GM18517 (cell line): ENCODE data around the gene GP9.

Experiments used
- ATAC-seq: cut with Tn5 transposase; IDR thresholded peaks from one replicate; pipeline ENCODE4 v1.9.1; 2021; ENCODE audit warnings: mild to moderate bottlenecking, moderate library complexity; ENCODE audit not compliant: unreplicated experiment

GP9 gene

DNA sequence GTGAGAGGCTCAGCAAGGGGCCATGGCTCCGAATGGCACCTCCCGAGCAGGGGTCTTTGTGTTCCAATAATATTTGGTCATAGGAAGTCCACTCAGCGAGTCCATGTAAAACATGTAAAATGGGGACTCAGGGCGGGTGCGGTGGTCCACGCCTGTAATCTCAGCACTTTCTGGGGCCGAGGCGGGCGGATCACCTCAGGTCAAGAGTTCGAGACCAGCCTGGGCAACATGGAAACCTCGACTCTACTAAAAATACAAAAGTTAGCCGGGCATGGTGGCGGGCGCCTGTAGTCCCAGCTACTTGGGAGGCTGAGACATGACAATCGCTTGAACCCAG, 33.1 kb upstream of the GP9 start:
- no peak for ATAC-seq

- ATAC-seq: no peak
Observed at GRCh38 chr3:129028866-129029265, 31.7 kb upstream of the GP9 start.

DNA sequence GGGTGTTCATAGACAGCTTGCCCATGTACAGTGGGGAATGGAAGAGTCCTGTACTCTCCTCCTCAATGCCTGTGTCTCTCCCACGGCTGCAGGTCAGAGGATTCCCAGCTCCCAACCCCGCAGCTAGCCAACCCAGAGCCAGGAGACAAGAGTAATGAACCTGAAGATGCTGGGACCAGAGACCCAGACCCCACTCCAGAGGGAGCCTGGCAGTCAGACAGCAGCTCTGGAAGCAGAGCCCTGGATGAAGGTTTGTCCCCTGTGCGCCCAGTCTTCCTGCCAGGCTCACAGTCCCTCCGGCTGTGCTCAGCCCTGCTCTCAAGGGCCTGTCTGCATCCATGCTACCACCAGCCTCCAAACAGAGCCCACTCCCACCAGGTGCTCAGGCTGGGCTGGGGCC, 30.0 kb upstream of the GP9 start:
- ATAC-seq: no peak

DNA sequence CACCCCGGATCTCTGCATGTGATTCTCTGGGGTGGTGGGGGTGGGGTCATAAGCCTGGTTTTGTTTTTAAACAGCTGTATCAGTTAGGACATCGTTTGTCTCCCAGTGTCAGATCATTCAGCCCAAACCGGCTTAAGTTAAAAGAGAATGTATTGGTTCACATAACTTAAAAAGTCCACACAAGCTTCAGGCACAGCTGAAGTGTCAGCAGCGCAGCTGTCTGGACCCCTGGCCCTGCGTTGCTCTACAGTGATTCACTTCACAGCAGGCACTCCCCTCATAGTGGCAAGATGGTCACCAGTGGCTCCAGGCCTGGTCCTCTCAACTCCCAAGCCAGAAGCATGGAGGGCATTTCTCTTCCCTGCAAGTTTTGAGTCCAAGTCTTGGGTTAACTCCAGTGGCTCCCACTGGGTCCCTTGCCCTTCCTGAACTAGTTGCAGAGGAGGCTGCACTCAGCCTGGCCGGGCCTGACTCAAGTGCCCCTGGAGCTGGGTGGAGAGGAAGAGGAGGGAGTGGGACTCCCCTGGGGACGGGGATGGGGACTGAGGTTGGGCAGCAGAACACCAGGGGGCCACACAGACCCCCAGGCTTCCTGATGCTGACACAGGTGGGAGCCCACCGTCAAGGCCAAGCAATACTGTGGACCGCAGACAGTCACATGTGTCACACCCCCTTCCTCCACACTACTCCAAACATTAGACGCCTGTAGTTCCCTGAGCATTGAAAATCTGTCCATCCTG, 28.9 kb upstream of the GP9 start:
- no peak for ATAC-seq

DNA sequence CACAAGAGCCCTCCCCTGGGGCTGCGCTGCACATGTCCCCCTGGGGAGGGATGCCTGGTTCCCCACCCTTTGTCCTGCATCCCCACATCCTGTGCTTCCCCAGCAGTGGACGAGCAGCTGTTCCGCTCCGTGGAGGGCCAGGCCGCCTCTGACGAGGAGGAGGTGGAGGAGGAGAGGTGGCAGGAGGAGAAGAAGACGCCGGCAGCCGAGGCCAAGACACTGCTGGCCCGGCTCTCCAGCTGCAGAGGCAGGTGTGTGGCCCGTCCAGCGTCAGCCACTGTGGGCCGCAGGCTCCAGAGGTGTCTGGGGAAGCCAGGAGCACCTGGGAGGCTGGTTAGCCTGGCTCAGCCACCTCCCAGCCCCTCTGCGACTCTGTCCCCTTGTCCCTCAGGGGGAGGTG, 27.9 kb upstream of the GP9 start:
- ATAC-seq: no peak

- no peak for ATAC-seq
Observed at GRCh38 chr3:129033151-129033550, 27.4 kb upstream of the GP9 start.

DNA sequence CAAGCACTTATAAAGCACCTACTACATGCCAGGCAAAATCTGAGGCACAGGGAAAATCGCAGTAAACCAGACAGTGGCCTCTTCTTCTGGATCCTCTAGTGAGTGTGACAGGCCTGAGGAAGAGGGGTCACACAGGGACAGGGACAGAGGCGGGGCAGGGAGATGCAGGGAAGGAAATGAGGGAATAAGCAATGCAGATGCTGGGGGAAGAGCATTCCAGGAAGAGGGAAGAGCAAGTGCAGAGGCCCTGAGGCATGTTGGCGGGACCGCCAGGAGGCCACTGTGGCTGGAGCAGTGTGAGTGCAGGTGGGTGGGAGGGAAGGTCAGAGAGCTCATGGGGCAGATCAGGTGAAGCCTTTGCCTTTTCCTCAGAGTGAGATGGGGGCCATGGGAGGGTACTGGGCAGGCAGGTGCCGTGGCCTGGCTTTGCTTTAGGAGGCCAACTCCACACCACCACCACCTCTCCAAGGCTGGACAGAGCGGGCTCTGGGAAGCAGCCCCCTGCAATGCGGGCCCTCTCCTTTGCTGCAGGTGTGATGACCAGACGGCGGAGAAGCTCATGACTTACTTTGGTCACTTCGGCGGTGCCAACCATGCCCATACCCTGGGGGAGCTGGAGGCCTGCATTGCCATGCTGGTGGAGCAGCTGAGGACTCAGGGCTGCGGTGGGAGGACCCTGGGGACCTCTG, 26.8 kb upstream of the GP9 start:
- no peak for ATAC-seq

- ATAC-seq: no peak
Observed at GRCh38 chr3:129034642-129035041, 25.9 kb upstream of the GP9 start.

GRCh38 chr3:129035360-129036221, 25.0 kb upstream of the GP9 start:
- ATAC-seq: no peak

DNA sequence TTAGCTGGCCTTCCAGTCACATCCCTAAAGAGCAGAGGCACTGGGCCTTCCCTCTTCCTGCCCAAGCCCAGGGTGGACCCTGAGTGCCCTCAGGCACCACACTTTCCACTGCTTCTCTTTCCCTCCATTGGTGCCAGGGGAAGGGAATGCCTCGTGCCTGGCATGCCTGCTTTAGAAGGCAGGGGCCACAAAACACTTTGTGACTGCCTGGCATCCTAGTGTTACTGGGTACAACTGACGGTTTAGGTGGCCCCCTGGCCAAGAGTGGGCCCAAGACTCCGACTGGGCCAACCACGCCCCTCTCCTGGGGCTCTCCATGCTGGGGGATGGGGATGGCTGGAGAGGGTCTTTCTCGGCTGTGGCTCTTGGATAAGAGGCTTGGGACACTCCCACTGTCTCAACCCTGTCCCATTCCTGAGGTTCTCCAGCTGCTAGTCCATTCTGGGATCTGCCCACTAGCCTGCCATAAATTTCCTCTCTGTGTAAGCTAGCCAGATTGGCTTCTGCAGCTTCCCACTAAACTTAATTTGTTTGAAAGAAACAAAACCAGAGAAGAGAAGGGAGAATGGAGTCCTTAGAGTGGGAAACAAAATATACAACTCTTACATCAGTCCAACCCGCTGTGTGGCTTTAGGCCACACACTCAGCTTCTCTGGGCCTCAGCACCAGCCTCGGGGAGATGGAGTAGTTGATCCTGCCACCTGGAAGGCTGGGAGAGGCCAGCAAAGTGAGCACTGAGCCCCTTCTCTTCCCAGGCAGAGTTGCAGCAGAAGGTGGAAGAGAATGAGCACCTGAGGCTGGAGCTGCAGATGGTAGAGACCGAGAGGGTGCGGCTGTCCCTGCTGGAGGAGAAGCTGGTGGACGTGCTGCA, 24.1 kb upstream of the GP9 start:
- no peak for ATAC-seq

DNA sequence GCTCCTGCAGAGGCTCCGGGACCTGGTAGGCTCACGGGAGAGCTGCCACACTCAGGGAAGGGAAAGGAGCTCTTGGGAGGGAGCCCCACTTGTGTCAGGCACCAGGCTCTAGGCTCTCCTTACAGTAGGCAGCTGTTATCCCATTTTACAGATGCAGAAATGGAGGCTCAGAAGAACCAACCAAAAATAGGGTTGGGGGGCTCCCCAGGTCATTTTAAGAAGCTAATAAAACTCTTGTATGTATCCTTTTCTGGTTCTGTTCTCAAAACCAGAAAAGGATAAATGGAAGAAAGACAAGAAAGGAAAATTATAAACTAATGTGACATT, 23.5 kb upstream of the GP9 start:
- no peak for ATAC-seq

DNA sequence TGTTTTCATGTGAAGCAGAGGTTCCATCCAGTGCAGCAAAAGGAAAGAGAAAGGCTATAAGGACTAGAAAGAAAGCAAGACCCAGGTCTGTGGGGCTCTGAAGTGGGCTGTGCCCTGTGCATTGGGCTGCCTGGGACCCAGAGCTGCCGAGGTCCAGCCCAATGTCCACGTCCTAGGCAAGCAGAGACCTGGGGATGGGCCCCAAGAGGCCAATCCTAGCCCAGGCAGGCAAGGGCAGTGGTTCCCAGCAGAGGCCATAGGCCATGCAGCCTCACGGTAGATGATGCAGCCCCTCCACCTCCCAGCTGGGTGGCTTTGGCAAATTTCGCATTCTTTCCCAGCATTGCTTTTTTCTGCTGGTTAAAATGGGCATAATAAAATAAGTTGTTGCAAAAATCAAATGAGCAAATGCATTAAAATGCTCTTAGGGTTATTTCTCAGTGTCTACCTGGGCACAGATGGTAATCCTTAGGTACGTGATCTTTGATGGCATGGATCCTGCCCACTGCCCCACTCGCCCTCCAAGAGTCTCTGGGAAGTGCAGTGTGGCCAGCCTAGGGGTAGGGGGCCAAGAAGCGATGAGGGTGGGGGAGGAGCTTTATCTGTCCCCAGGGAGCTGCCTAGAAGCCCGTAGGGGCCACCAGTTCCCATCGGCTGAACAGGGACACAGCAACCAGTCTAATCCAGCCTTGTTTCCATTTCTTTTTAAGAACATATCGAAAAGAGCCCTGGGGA, 22.3 kb upstream of the GP9 start:
- no peak for ATAC-seq

DNA sequence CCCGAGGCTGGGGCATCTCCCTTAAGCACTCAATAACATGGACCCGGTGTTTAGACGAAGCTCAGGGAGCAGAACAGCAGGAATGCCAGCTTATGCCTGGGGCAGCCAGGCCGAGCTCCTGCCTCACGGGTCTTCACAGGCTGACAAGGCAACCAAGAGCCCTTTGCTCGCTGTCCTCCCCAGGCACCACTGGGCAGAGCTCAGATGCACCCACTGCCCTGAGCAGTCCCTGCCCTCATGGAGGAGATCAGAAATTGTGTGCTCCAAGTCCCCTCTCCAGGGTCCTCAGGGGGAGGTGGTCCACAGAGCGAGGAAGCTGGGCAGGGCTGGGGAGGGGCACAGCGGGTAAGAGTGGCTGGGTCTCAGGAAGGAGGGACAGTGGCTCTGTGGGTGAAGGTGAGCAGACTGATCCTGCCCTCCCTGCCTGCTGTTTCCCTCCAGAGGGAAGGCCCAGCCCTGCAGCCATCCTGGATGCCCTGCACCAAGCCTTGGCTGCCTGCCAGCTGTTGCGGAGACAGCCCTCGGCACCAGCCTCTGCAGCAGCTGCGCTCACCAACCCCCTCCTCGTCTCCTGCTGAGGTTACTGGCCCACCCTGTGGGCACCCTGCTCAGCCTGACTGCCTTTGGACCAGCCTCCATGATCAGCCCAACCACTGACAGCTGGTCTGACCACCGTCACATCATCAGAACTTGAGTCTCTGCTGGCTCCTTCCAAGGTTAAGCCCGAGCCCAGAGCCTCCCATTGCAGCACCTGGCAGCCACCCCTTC, 21.1 kb upstream of the GP9 start:
- ATAC-seq: no peak

GRCh38 chr3:129040039-129040336, 20.6 kb upstream of the GP9 start:
- ATAC-seq: no peak

- ATAC-seq: no peak
Observed at GRCh38 chr3:129040579-129041300, 19.8 kb upstream of the GP9 start.

DNA sequence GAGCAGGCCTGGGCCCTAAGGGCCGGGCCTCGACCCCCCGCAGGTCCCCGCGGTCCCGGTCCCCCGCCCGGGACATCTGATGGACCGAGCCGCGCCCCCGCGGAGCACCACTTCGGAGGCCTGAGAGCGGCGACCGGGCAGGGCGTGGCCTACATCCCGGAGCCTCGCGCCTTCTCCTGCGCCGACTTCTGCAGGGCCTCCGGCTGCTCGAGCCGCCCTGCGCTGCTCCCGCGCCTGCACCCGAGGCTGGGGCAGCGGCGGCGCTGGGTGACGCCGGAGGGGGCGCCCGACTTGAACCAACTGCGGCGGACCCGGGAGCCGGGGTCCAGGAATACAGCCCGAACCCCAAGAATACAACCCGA, 14.9 kb upstream of the GP9 start:
- ATAC-seq: no peak

- no peak for ATAC-seq
Observed at GRCh38 chr3:129046037-129046731, 14.4 kb upstream of the GP9 start.

GRCh38 chr3:129046732-129047552, 13.6 kb upstream of the GP9 start:
- no peak for ATAC-seq
